DMS53 (cell line): ENCODE measurements around the gene PIP5K1A.
"Not testable (repeated sequence)": the region's sequence is repeated elsewhere in the genome, so short reads cannot be mapped to it uniquely, and the experiment has no call there.

Source experiments
- DNase-seq: peaks from one replicate; lab custom pipeline; 2025; lab: John Stamatoyannopoulos, UW

The PIP5K1A gene, protein sequence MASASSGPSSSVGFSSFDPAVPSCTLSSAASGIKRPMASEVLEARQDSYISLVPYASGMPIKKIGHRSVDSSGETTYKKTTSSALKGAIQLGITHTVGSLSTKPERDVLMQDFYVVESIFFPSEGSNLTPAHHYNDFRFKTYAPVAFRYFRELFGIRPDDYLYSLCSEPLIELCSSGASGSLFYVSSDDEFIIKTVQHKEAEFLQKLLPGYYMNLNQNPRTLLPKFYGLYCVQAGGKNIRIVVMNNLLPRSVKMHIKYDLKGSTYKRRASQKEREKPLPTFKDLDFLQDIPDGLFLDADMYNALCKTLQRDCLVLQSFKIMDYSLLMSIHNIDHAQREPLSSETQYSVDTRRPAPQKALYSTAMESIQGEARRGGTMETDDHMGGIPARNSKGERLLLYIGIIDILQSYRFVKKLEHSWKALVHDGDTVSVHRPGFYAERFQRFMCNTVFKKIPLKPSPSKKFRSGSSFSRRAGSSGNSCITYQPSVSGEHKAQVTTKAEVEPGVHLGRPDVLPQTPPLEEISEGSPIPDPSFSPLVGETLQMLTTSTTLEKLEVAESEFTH

DNA sequence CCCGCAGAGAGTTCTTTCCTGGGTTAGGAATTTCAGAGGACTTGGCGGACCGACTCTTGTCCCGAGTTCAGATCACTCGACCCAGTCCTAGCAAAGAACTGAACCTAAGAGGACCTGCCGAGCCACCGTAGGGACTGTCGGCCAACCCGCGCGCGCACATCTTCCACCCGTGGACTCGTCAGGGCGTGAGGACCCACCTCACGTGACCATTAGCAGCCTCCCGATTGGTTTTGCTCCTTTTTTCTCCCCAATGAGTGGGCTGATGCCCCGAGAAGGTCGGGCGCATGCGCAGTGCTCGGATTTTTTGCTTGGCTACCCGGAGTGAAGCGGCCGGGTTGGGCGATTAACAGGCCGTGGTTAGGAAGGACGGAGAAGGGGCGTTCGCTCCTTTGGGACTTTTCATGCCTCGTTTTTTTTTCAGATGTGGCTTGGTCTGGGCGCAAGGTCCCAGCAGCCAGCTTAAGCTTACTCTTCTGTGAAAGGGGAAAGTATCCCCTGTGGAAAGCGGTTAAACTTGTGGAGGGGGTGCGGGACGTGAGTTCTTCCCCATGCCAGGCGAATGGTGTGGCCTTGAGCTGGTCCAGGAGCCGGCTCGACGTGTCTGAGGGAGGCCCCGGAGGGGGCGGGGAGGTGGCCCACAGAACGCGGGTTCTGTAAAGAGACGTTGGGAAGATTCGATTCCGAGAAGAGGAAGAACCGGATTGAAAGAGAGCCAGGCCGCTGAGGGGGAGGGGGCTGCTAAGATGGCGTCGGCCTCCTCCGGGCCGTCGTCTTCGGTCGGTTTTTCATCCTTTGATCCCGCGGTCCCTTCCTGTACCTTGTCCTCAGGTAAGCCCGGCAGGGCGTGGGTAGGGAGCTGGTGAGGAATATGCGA, at the start of gene PIP5K1A:
TSS of gene PIP5K1A (plus strand) at position 299 of the 874 bp plus-strand sequence. CDS start at position 744, 445 bp downstream.
- peak; percentile 99 for DNase-seq

DNA sequence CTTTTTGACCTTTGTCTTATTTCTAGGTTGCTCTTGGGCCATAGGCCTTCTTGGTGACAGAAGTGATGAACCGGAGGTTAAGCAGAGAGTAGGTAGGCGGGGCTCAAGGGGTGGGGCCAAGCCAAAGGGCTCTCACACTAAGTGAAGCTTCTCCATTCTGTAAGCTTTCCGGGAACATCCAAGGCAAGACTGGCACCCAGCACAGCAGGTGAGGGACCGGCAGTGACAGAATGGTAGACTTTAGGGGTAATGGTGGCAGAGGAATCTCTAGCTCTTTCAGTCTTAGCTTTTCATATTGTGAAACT, 41.9 kb upstream of the PIP5K1A start, which contains the start of gene TNFAIP8L2:
TSS of gene TNFAIP8L2 (plus strand) at position 135 of the 305 bp plus-strand sequence. CDS start 2,049 bp downstream, outside the sequence.
- DNase-seq: peak; percentile 42

DNA sequence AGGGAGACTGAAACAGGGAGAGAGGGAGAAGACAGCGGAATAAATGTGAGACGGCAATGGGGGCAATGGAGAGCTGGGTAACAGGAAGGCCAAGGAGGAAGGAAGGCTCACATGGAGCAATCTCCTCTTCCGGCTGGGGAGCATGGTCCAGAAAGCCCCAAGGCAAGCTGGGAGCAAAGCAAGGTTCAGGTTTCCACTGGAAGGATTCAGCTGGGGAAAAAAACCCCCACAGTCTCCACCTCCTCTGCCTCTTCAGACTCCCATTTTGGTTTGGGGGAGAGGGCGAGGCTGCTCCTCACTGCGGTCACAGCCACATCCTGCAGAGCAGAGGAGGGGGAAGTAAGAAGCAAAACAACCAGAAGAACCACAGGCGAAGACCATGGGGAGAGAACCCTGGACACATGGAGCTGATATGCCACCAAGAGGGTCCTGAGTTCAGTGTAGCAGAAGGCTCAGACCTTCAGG, 41.3 kb upstream of the PIP5K1A start:
- no peak for DNase-seq

DNA sequence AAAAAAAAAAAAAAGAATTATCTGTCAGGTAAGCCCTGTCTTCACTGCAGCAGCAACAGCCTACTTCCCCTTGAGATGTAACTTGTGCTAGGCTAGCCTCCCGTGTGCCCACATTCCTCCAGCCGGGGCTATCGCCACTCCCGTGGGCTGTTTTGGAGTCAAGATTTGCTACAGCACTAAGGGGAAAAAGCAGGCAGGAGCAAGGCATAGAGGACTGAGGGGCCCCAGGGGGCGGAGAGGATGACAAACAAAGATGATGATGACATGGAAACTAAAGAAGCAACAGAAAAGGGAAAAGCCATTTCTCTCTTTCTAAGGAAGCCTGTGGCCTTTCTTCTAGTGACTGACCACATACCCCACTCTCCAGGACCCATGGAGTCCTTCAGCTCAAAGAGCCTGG, 40.0 kb upstream of the PIP5K1A start:
- no peak for DNase-seq

DNA sequence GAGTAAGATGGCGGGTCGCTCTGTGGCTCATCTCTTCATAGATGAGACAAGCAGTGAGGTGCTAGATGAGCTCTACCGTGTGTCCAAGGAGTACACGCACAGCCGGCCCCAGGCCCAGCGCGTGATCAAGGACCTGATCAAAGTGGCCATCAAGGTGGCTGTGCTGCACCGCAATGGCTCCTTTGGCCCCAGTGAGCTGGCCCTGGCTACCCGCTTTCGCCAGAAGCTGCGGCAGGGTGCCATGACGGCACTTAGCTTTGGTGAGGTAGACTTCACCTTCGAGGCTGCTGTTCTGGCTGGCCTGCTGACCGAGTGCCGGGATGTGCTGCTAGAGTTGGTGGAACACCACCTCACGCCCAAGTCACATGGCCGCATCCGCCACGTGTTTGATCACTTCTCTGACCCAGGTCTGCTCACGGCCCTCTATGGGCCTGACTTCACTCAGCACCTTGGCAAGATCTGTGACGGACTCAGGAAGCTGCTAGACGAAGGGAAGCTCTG, 39.6 kb upstream of the PIP5K1A start:
- no peak for DNase-seq

DNA sequence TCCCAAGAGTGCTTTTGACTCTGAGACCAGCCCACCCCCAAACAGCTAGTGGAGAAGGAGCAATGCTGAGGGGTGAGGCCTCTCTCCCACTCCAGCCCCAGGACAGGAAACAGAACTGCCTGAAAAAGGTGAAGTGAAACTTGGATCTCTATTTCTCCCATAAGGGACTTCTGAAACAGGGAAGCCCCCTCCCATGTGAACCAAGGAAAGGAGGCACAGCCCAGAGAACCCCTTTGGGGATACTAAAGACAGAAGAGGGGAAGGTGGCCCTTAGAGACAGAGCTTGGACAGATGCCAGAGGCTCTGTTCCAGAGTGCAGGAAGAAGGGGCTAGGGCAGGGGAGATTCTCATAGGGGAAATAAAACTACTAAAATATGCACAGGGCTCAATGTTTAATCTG, 39.0 kb upstream of the PIP5K1A start:
- DNase-seq: no peak

DNA sequence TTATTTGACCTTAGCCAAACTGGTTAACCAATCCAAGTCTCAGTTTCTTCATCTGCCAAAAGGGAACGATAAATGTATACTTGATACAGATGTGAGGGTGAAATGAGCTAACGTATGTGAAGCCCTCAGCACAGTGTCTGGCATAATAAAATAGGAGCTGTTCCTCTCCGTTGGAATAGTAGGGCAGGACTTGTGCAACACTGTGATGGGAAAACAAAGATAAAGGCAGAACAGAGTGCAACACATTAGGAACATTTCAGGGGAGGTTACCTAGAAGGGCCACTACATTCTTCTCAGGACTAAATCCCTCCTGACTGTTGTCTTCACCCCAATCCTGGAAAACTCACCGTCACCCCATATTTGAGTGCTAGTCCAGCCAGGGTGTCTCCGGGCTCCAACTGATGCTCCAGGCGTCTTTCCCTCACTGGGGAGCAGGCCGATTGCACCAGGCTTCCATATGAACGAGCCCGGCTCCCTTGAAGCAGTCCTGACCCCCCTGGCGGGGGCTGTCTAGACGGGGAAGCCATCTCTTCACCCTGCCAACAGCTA, 33.5 kb upstream of the PIP5K1A start:
- DNase-seq: no peak

DNA sequence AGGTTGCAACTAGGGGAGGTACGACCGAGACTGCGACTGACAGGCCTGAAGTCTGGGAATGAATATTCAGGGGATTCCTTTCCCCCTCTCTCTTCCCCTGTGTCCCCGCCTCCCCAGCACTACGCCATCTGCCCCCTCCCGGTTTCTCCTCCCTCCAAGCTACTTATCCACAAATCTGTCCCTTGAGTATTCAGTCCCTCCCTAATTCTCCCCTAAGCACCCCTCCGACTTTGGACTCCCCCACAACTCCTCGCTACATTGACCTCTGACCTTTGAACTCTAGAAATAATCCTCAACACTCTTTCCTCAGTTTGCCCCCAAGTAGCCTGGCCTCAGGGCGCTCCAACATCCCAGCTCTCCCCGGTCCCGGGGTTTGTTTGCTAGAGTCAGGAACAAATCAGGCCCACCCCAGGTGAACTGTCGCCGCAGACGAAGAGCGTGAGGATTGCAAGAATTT, 33.0 kb upstream of the PIP5K1A start:
- peak; percentile 48 for DNase-seq

DNA sequence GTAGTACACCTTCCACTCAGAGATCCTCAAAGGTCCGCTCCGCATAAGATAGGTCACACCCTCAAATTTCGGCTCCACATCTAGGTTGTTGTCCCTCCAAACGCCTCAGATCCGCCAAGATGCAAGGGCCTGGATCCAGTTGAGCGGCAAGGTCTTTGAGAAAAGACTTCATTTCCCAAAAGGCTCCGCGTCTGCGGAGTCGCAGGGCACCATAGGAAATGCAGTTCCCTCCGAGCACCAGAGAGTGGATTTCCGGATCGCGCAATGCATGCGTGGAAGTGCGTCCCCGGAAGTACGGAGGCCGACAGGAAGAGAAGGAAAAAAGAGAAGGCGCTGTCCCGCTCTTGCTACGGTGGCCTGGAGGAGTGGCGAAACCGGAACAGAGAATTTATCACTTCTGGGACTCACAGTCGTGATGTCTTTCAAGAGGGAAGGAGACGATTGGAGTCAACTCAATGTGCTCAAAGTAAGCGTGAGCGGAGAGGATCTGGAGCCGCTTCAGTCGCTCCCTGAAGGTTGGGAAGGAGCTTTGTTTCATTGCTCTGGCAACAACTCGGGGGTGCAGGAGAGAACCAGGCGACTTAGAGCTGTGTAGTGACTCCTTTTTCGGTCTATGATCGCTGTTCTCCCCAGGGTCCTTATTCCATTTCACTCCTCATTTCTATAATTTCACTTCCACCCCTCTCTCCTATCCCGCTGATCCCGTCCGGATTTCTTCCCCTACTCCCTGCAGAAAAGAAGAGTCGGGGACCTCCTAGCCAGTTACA, 32.4 kb upstream of the PIP5K1A start, which contains the start of the genes LYSMD1 and SCNM1:
TSS of gene LYSMD1 (minus strand) at position 165 of the 767 bp plus-strand sequence. CDS start 644 bp downstream, outside the sequence.
TSS of gene SCNM1 (plus strand) at position 407 of the 767 bp plus-strand sequence. CDS start at position 416, 9 bp downstream.
- DNase-seq: peak; percentile 99

DNA sequence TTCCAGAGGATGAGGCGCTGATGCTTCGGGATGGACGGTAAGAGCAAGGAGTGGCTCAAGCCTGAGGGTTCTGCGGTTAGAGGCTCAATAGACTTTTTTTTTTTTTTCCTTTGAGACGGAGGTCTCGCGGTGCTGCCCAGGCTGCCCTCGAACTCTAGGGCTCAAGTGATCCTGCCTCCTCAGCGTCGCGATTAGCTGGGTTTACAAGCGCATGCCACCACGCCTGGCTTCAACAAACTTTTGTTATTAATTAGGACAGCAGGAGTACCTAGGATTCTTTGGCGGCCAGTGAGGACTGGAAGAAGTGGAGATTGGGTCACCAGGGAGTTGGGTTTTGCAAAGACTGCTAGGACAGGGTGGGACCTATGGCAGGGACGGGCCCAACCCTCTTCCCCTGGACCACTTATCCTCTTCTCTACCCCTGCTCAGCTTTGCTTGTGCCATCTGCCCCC, 31.8 kb upstream of the PIP5K1A start:
- DNase-seq: peak; percentile 63

DNA sequence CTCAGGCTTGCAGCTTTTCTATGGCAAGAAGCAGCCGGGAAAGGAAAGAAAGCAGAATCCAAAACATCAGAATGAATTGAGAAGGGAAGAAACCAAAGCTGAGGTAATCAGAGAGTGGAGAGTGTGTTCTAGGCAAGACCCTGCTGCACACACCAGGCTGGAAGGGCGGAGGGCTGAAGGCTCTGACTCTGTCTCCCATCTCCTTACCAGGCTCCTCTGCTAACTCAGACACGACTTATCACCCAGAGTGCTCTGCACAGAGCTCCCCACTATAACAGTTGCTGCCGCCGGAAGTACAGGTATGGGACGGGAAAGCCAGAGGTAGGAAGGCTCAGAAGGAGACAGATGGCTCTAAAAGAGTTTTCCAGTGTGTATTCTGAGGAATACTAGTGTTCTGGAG, 31.2 kb upstream of the PIP5K1A start:
- no peak for DNase-seq

DNA sequence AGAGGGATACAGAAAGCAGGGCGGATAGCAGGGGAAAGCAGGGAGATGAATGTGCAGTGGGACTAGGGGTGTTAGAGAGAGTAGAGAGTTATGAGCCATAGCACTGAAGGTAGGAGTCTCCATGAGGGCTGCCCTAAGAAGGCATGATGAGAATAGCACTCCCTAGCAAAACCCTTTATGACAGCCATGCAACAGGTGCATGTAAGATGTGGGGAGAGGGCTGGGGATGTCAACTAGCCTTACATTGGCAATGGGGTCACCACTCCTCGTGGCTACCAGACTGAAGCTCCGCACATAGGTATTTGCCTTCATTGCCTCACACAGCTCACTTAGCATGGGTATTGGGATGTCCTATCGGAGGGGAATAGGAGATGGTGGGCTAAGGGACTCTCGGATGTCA, 27.2 kb upstream of the PIP5K1A start:
- DNase-seq: no peak

DNA sequence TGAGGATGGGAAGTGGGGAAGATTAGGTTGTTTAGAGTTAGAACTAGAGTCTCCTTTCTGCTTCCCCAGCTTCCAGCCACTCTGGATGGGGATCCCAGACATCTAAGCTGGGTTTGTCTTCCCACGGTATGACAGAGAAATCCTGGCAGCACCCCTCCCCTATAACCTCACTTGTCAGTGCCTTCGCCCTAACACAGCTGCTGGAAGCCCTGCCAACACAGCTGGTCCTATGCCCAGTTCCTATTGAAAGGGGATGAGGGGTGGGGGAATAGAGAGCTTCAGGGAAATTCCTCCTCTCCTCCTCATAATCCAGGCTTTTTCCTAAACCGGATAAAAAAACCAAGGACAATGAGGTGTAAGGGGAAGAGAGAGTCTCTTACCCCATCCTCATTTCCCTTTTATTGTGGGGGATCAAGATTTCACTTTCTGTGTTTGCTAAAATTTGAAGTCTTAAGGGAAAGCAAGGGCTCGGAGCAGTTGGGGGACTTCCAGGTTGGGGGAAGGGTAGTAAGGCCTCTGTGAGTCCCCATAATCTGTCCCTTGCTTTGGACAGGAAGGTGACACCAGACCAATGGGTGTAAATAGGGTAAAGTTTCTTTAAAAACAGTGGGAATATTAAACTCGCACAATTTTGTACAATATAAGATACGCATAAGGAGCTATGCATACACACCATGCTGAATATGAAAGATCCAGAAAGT, 23.2 kb upstream of the PIP5K1A start:
- DNase-seq: no peak

DNA sequence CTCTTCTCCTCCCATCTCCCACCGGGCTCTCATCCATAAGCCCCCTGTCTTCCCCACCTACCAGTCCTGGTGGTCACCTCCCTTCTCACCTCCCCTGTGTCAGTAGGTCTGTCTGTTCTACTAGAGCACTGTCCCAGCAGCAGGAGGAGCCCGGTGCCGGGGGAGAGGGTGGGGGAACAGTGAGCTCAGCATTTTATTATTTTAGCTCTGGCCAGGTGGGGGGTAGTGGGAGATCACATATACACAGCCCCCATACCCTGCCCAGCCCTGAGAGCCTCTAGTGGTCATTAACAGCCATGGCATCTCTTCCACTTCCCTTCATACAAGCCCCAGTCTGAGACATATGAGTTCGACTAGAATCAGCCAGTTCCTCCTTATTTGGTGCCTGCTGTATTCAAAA, 22.5 kb upstream of the PIP5K1A start, which contains the start of gene TMOD4:
TSS of gene TMOD4 (minus strand) at position 119 of the 400 bp plus-strand sequence. CDS start 1,106 bp downstream, outside the sequence.
- DNase-seq: peak; percentile 46

DNA sequence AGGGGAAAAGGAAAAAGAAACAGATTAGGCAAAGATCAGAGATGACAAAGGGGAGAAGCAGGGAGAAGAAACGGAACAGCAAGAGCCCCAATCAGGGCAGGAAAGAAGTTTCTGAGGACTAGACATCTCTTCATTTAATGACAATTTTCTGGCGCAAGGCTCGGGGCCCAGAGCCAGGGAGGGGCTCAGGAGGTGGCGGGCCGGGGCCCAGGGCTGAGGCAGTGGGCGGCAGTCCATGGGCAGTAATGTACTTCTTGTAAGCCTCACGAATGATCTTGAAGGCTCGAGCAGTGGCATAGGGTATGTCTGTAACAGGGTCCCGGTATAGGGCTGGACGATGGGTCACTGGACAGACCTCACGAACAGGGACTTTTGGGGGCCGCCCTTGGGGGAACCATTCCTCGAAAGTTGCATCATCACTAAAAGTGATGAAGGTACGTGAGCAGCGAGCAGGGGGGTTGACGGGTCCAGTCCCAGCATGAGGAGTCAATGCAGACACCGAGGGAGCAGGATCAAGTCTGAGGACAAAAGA, 21.8 kb upstream of the PIP5K1A start:
- DNase-seq: no peak

DNA sequence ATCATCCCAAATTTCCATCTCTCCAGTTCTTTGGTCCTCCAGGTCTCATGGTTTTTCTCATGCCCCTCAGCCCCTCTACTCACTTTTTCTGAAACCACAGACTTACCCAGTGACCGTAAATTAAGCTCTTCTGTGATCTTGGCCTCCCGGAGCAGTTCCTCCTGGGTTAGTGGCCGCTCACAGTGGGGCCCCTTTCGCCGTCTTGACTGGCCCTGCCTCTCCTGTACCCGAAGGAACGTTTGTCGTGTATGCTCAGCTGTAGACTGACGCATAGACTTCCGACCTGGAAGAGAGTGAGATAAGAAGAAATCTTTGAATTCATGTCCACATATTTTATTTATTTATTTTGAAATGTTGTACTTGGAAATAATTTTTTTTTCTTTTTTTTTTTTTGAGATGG, 14.1 kb upstream of the PIP5K1A start:
- DNase-seq: no peak

DNA sequence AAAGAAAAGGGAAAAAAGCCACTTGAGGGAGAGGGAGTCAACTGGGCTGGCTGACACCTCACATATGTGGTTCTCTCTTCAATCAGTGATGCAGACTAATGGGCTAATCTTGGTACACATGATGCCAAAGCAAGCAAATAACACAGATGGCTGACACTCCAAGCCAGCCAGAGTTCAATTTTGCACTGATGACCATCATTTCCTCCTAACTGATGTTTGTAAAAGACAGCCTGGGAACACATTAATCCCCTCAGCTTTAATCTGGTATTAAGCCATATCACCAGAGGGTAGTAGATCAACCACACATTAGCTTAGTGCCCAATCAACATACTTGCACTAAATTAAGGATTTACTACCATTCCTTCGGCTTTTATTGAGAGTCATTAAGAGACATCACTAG, 11.1 kb upstream of the PIP5K1A start:
- no peak for DNase-seq

DNA sequence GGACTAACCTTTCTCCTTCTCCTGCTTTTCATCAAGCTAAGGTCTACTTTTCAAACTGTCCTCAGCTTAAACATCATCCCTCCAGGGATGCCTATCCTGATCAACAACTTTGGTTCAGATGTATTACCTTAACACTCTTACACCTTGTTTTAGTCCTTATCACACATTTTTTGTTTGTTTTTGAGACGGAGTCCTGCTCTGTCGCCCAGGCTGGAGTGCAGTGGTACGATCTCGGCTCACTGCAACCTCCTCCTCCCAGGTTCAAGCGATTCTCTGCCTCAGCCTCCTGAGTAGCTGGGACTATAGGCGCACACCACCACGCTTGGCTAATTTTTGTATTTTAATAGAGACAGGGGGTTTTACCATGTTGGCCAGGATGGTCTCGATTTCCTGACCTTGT, 9.7 kb upstream of the PIP5K1A start:
- not testable (repeated sequence) for DNase-seq

DNA sequence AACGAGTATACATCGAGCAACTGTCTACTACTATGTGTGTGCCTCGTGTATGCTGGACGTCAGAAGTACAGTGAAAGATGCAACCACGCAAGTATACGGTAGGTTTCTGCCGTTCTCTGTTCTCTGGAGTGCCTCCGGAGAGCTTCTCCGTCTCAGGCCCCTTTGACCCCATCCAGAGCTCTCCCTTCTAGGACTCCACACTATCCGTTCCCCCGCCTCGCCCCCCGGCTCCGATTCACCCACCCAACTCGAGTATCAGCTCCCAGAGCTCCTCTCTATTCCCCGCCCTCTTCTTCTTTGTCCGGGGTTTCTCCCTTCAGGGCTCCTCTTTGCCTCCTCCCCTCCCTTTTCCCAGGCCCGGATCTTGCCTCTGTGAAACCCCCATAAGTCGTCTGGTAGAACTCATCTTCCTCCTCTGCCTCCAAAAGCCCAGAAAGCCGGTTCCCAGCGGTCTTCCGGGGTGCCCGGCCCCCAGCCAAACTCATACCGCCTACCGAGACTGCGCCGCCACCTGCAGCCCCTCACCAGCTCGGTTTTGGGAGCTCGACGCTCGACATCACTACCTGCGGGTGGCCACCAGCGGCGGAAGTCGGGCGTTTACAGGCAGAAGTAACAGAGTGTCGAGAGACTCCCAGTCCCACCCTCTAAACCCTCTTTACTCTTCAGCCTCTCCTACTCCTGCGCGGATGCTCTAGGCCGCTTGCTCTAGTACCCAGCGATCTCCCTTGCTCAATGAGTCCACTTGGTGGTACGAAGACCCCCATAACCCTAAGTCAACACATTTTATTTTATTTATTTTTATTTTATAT, 8.5 kb upstream of the PIP5K1A start, which contains the start of gene VPS72:
TSS of gene VPS72 (minus strand) at position 561 of the 809 bp plus-strand sequence. CDS start at position 485, 76 bp downstream.
- peak; percentile 96 for DNase-seq
